Effector memory CD4-positive, alpha-beta T cell (primary cell): ENCODE results near the gene C15orf39.
"Not testable (repeated sequence)": the region's sequence is repeated elsewhere in the genome, so short reads cannot be mapped to it uniquely, and the experiment has no call there.

Source experiments
- DNase-seq, 3 donors: peaks; one replicate each; pipeline ENCODE4 v3.0.0-alpha.2; 2020
- H3K27ac ChIP-seq: 2 replicates; pipeline ENCODE4 v1.7.0; 2013; ENCODE audit warnings: mild to moderate bottlenecking, low read length, moderate library complexity; ENCODE audit not compliant: insufficient read depth, poor library complexity, severe bottlenecking
- H3K27me3 ChIP-seq: replicated peaks from 2 replicates; pipeline ENCODE4 v1.7.0; 2013; ENCODE audit warnings: mild to moderate bottlenecking, low read length; ENCODE audit not compliant: insufficient read depth, control insufficient read depth, poor library complexity, severe bottlenecking
- H3K36me3 ChIP-seq: 2 replicates; pipeline ENCODE4 v1.7.0; 2013; ENCODE audit warnings: mild to moderate bottlenecking, low read length, moderate library complexity; ENCODE audit not compliant: control insufficient read depth, insufficient read depth
- H3K4me1 ChIP-seq: 2 replicates; pipeline ENCODE4 v1.7.0; 2013; ENCODE audit warnings: low read length, mild to moderate bottlenecking; ENCODE audit not compliant: control insufficient read depth, insufficient read depth, poor library complexity, severe bottlenecking
- H3K4me3 ChIP-seq: 2 replicates; pipeline ENCODE4 v1.7.0; 2013; ENCODE audit warnings: low read length, low read depth, mild to moderate bottlenecking; ENCODE audit not compliant: insufficient read depth, poor library complexity, severe bottlenecking
- H3K9me3 ChIP-seq: 2 replicates; pipeline ENCODE4 v1.7.0; 2013; ENCODE audit warnings: mild to moderate bottlenecking, low read length, moderate library complexity; ENCODE audit not compliant: control insufficient read depth

Gene C15orf39

DNA sequence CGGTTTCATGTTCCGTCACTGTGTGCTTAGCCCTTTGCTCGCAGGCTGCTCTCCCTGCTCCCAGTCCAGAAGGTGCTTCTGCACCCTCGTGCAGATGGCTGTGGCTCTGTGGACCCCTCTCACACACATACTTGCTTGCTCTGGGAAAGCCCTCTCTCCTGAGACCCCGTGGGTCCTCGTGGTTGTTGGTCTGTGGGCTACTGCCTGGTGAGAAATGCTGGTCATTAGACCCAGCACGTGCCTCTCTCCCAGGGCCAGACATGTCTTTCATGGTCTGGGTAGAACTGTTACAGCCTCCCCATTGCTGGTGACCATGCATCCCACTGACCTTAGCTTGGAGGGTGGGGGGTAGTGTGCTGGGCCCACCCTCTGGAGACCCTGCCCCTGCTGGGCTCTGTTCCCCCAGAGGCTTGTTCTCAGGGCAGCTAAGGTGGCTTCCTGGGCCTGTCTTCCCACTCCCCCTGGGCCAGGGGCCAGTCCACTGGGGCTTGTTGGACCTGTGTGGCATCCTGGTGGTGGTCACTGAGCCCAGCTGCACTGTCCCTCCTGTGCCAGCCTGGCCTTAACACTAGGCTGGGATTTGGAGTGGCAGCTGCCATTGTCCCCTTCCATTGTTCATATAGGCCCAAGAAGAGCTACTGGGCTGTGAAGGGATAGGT, 10.6 kb downstream of the C15orf39 start:
- H3K9me3 ChIP-seq, result no peaks in the 10 kb centered on the region
- no peaks in the 10 kb centered on the region for H3K4me1 ChIP-seq
- DNase-seq, result no peak
- no peaks in the 10 kb centered on the region for H3K27me3 ChIP-seq
- no peak overlapping the region for H3K27ac ChIP-seq
- H3K36me3 ChIP-seq, result peaks cover 41% of the 10 kb centered on the region
- no peak overlapping the region for H3K4me3 ChIP-seq

DNA sequence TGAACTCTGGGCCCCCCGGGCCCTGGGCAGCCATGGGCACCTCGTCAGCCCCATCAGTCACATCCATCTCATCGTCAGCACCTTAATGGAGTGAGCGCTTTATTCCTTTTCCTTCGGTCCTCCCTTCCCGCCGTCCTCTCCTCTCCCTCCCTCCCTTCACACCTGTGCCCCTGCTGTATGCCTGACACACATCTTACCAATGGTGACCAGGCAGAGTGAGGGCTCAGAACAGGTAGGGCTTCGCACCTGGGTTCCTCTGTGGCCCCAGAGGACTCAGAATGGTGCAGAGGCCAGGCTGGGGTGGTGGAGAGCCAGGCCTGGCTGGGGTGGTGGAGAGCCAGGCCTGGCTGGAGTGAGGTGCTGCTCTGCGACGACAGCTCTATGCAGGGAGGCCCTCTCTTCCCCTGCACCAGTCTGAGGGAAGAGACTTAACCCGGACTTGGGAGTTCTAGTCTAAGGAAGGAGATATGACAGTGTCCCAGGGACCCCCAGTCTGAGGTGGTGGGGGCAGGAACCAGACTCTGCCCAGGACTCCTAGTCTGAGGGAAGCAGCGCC, 11.6 kb downstream of the C15orf39 start:
- Histone ChIP-seq H3K4me3 (no peak overlapping the region), H3K4me1 (no peaks in the 10 kb centered on the region), H3K27ac (no peak overlapping the region), H3K9me3 (no peaks in the 10 kb centered on the region), H3K27me3 (no peaks in the 10 kb centered on the region), H3K36me3 (peaks cover 32% of the 10 kb centered on the region)
- DNase-seq, result no peak

DNA sequence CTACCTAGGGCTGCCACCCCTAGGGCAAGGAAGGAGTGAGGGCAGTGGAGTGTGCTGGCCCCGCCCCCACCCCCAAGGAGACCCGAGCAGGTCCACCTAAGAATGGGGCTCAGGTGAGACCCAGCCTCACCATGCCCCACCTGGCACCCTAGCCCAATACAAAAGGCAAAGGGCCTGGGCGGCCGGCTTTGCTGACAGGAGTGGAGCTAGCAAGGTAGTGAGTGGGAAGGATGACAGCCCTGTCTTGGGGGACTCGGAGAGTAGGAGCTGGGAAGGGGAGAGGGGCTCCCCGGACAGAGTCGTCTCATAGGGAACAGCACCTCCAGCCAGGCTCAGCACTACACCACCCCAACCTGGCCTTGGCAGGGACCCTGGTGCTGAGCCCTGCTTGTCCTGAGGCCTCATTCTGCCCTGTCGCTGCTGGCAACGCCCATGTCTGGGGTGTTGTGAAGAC, 12.1 kb downstream of the C15orf39 start:
- Histone ChIP-seq H3K27ac (no peak overlapping the region), H3K4me3 (no peak overlapping the region), H3K9me3 (no peaks in the 10 kb centered on the region), H3K36me3 (peaks cover 27% of the 10 kb centered on the region), H3K27me3 (no peaks in the 10 kb centered on the region), H3K4me1 (no peaks in the 10 kb centered on the region)
- no peak for DNase-seq

DNA sequence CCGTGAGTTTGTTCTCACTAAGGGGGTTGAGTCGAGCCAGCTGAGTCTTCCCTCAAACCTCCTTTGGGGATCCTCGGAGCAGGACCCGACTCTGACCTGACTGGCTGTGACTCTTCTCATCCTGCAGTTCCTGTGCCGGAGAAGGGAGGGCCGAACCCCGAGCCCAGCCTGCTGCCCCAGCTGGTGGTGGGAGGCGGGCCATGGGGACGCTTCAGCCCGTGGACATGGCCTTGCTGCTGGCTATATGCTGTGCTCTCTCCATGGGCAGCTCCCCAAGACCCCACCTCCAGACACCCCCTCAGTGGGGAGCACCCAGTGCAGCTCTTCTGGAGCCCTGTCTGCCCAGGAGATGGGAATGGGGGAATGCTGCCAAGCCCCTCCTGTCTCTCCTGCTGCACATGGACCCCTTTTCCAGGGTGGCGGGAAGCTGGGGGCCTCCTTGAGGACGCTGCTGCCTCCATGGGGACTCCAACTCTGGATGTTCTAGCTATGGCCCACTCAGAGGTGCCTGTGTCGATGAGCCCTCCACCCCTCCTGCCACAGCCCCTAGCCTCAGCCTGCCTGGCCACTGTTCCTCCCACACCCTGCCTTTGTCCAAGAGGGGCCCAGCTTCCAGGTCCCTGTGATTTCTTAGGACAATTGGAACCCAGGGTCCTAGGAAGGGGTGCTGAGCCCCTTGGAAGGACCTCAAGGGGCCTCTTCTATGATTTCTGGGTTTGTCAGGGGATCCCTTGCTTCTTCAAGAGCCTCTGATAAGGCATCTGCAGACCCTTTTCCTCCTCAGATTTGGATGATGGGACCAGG, 12.8 kb downstream of the C15orf39 start:
- Histone ChIP-seq H3K27ac (no peak overlapping the region), H3K36me3 (peaks cover 20% of the 10 kb centered on the region), H3K9me3 (no peaks in the 10 kb centered on the region), H3K4me1 (no peaks in the 10 kb centered on the region), H3K4me3 (no peak overlapping the region), H3K27me3 (no peaks in the 10 kb centered on the region)
- no peak for DNase-seq

DNA sequence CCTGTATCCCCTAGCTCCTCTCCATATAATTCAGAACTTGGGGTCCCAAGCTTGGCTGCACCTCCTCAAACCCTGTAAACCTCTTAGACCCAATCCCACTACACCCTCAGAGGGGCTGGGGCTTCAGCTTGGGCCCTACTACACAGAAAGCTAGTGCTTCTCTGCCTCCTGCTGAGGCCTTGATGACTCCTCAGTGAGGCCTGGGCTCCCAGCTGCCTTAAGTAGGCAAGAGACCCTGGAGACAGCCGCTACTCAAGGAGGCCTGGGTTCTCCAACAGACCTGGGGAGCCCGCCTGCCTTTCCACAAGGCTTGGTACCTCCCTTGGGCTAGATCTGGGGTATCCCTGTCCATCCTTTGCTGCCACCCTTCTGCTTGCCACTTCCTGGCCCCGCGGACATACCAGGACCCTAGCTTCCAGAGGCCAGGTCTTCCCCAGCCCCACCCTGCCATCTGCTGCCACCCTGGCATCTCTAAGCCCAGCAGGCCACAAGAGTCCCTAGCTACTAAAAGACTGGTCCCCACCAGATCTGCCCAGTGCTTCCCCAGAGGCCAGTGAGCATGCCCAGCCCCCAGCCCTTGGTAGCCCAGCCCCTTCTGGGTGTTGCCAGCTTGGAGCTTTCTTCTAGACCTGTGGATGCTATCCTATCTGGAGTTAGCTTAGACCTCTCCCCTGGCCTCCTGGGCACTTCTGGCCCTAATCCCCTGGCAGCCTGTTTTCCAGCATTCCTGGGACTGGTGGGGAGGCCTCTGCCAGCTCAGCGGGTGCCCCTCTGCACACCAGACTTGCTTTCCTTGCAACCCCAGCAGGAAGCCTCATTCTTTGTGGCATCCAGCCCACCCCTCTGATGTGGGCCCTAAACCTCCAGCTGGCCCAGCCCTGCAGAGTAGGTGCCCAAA, 13.7 kb downstream of the C15orf39 start:
- Histone ChIP-seq H3K27ac (no peak overlapping the region), H3K4me3 (no peak overlapping the region), H3K36me3 (peaks cover 18% of the 10 kb centered on the region)

DNA sequence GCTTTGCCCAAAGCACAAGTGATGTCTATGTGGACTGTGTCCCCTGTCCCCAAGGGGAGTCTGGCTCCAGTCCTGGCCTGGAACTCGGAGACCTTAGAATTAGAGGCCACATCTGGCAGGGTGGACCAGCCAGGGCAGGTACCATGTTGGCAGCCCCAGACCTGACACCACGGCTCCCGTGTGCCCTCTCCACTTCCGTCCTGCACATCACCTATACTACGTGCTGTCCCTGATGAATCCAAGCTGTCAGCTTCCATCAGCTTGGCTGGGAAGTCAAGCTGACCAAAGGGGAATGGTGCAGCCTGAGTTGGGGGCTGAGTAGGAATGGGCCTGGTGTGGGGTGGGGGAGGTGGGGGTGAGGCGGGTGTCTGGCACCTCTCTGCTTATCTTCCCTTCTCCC, 15.3 kb downstream of the C15orf39 start:
- Histone ChIP-seq H3K27me3 (no peaks in the 10 kb centered on the region), H3K4me1 (no peaks in the 10 kb centered on the region), H3K9me3 (no peaks in the 10 kb centered on the region), H3K36me3 (peaks cover 3% of the 10 kb centered on the region), H3K27ac (no peak overlapping the region), H3K4me3 (no peak overlapping the region)
- no peak for DNase-seq

More for the DNA sequence above, 13.7 kb downstream of the C15orf39 start:
- H3K27me3 ChIP-seq, result no peaks in the 10 kb centered on the region
- H3K9me3 ChIP-seq, result no peaks in the 10 kb centered on the region
- DNase-seq, result no peak
- H3K4me1 ChIP-seq, result no peaks in the 10 kb centered on the region

DNA sequence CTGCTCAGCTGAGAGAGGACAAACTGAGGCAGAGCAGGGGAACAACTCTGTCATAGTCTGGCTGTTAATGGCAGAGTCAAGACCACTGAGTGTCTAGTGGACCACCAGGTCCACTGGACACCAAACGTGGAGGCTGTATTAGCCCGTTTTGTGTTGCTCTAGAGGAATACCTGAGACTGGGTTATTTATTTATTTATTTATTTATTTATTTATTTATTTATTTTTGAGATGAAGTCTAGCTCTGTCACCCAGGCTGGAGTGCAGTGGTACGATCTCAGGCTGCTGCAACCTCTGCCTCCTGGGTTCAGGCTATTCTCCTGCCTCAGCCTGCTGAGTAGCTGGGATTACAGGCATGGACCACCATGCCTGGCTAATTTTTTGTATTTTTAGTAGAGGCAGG, 15.9 kb downstream of the C15orf39 start:
- H3K4me3 ChIP-seq, H3K36me3 ChIP-seq, H3K4me1 ChIP-seq, H3K9me3 ChIP-seq, H3K27me3 ChIP-seq, DNase-seq, H3K27ac ChIP-seq: not testable (repeated sequence)

DNA sequence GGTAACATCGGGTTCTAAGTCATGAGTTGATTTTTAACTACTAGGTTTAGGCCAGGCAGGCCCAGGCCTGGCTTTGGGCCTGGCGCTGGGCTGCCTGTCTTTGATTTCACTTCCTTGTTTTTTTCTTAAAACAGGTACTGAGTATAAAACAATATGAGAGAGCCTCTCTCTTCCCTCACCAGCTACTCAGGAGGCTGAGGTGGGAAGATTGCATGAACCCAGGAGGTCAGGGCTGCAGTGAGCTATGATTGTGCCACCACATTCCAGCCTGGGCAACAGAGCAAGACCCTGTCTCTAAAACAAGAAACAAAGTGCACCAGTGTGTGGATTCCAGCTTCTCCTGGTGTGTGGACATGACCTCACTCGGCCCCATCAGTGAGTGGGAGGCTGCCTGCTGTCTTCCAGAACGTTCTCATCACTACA, 17.8 kb downstream of the C15orf39 start:
- not testable (repeated sequence) for H3K36me3 ChIP-seq, DNase-seq, H3K27me3 ChIP-seq, H3K4me3 ChIP-seq, H3K27ac ChIP-seq, H3K4me1 ChIP-seq, H3K9me3 ChIP-seq

DNA sequence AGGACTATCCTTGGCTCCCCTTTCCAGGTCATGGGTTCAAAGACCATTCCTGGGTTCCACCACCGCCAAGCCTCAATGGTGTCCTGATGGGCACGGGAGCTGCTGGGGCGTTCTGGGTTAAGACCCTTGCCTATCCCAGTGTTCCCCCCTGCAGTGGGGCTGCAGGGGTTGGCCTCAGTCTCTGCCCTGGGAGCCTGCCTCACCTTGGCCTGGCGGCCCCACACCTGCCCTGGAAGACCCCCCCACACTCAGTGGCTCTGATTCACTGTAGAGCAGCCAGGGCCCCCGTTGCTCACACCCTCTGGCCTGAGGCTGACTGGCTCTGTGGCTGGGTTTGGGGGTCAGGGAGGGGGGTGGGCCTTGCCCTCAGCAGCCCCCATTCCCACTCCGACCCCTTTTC, 22.0 kb downstream of the C15orf39 start:
- no peaks in the 10 kb centered on the region for H3K36me3 ChIP-seq

More for the DNA sequence above, 22.0 kb downstream of the C15orf39 start:
- Histone ChIP-seq H3K27ac (no peak overlapping the region), H3K4me1 (no peaks in the 10 kb centered on the region), H3K27me3 (no peaks in the 10 kb centered on the region), H3K4me3 (no peak overlapping the region), H3K9me3 (no peaks in the 10 kb centered on the region)
- DNase-seq, result no peak
